ENCODE data around the gene LAG3.
A peak's percentile ranks its signal among the peaks of the same experiment; 100 is the strongest.

The LAG3 gene

GRCh38 chr12:6765048-6765633, 7.2 kb upstream of the LAG3 start:
- H3K27ac ChIP-seq = peak overlapping the region; percentile 99
- TF ChIP-seq CTCF (IDR thresholded peaks at IDR 0.05) (no peak), ZFX (IDR thresholded peaks at IDR 0.05; ENCODE audit: borderline replicate concordance) (no peak)

- TF ChIP-seq CTCF (IDR thresholded peaks at IDR 0.05) (no peak), ZFX (IDR thresholded peaks at IDR 0.05; ENCODE audit: borderline replicate concordance) (no peak)
- peak within 1 kb of the TSS; percentile 99 for H3K27ac ChIP-seq
These were observed 6.4 kb upstream of the LAG3 start, which contains the start of gene PTMS for GRCh38 chr12:6765634-6766581. Gene PTMS, plus strand, starts transcription at chr12:6766363. Its CDS starts 343 bp downstream, at chr12:6766706.

- no peak for TF ChIP-seq ZFX (IDR thresholded peaks at IDR 0.05; ENCODE audit: borderline replicate concordance)
- TF ChIP-seq CTCF (IDR thresholded peaks at IDR 0.05) = peak; percentile 99
- peak overlapping the region; percentile 99 for H3K27ac ChIP-seq
These were observed 5.5 kb upstream of the LAG3 start for GRCh38 chr12:6766651-6767349.

GRCh38 chr12:6767353-6768319, 4.7 kb upstream of the LAG3 start:
- TF ChIP-seq CTCF (IDR thresholded peaks at IDR 0.05) (no peak), ZFX (IDR thresholded peaks at IDR 0.05; ENCODE audit: borderline replicate concordance) (no peak)
- H3K27ac ChIP-seq = peak overlapping the region; percentile 99

GRCh38 chr12:6768437-6768914, 3.8 kb upstream of the LAG3 start:
- peak overlapping the region; percentile 99 for H3K27ac ChIP-seq

More at GRCh38 chr12:6768437-6768914, 3.8 kb upstream of the LAG3 start:
- TF ChIP-seq CTCF (IDR thresholded peaks at IDR 0.05) (no peak), ZFX (IDR thresholded peaks at IDR 0.05; ENCODE audit: borderline replicate concordance) (no peak)
